Stimulated activated CD8-positive, alpha-beta memory T cell treated with anti-CD3 and anti-CD28 coated beads, Interleukin-12 subunit alpha, Interleukin-12 subunit beta, amount 100 ng/mL, for 24 hours (primary cell): ENCODE measurements around the gene POC1A.
"Not testable (repeated sequence)": the region's sequence is repeated elsewhere in the genome, so short reads cannot be mapped to it uniquely, and the experiment has no call there.

ENCODE experiments used
- DNase-seq: peaks from one replicate; pipeline ENCODE4 v3.0.0-alpha.2; 2020; ENCODE audit errors: extremely low read depth

Gene POC1A

DNA sequence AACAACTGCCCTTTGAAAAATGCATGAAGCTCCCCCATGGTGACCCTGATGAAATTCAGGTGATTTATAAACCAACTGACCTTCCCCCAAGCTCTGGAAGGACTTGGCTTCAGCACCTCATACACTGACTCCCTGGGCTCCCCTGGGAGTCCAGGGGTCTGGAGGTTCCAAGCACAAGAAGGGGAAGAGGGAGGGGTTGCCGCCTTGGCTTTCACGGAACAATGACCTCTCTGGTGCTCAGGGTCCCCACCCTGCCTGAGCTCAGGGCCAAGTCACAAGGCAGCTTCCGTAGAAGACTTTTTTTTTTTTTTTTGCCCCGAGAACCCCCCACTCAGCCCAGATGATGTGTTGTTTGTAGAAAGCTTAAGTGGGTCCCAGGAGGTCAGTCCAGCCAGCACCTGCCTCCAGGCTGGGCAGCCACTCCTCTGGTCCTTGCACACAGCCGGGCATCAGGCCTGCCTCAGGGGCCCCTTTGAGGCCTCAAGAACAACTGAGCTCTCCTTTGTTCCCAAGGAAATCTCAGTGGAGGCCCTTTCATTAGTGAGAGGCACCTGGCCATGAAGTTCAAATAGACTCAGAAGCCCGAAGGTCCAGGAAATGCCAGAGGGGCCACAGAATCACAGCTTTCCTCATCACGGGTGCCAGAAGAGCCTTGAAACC is 29.7 kb upstream of the POC1A start:
- DNase-seq = no peak

DNA sequence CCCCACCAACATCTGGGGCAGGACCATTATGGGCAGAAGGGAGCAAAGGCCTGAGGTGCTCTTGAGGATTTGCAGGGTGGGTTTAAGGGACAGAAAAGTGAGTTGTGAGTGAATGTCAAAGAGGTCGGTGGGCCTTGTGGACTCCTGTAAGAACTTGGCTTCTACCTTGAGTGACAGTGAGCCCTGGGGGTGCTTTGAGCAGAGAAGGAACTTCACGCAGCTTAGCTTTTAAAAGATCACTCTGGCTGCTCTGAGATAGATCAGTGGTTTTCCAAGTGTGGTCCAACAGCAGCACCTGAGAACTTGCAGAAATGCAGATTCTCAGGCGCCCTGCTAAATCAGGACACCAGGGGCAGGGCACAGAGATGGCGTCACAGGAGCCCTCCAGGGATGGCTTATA is 28.5 kb upstream of the POC1A start:
- DNase-seq = no peak

DNA sequence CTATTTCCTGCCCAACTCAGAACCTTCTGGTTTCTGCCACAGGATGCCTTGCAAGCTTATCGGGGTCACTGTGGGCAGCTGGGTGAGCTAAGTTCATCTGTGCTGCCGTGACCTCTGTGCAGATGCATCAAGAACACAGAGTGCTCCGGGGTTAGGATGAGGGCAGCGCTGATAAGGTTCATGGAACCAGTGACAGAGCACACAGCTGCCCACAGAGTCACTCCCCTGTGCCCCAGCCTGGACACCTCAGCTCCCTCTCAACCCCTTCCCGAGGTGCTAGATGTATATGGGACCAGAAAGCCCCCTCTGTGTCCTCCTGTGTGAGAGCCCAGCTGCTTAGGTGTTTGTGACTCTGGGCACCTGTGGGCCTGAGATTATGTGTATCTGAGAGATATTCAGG is 28.0 kb upstream of the POC1A start:
- DNase-seq = no peak

DNA sequence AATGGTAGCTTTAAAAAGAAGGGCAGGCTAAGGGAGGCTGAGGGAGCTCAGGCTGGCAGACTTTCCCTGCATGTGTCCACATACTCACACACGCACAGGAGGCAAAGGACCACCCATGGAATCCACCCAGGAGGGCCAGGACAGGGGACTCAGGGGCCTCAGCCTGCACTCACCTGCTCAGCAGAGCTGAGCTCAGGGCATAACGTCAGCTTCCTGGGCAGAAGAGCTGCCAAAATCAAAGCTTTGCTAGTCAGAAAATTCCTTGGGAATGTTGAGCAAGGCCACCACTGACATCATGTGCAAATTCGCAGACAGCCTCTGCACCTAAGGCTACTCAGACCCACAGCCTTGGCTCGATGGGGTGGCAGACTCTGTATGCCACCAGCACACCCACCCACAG is 27.3 kb upstream of the POC1A start:
- no peak for DNase-seq

DNA sequence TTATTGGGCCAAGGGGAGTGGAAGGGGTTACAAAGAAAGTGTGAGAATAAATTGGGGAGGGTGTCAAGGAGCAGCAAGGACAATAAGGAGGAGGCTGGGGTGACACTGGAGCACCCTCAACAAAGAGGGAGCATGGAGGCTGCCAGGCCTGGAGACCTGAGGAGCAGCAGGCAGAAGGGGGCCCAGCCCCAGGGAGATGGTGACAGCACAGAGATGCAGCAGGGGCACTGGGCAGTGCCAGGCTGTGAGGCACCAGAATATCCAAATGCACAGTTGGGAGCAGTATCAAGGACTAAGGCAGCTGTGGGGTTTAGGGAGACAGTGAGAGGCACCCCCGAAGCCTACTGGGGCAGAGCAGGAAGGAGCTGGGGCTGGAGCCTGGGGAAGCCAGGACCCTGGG is 24.3 kb upstream of the POC1A start:
- no peak for DNase-seq

DNA sequence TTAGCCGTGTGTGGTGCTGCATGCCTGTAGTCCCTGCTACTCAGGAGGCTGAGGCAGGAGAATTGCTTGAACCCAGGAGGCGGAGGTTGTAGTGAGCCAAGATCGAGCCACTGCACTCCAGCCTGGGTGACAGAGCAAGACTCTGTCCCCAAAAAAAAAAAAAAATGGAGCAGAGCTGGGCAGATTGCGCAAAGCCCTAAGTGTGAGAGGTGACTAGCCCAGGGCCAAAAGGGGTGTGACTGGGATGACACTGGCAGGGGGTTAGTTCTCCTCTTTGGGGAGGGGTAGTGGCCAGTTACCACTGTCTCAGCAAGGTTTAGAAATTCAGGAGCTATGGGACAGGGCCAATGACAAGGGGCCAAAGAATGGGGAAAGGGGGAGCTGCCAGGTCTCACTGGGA is 23.9 kb upstream of the POC1A start:
- DNase-seq = not testable (repeated sequence)

DNA sequence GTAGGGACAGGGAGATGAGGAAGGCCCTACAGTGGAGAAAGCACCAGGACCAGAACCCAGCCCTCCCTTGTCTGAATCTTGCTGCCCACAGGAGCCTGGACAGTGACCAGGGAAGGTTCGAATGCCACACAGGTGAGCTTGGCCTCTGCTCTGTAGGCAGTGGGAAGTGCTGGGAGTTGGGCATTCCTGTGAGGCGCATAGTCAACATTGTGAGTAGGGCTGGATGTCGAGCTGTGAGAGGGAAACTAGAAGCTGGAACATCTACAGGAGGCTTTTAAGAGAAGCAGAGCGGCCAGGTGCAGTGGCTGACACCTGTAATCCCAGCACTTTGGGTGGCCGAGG is 23.4 kb upstream of the POC1A start:
- DNase-seq = no peak

DNA sequence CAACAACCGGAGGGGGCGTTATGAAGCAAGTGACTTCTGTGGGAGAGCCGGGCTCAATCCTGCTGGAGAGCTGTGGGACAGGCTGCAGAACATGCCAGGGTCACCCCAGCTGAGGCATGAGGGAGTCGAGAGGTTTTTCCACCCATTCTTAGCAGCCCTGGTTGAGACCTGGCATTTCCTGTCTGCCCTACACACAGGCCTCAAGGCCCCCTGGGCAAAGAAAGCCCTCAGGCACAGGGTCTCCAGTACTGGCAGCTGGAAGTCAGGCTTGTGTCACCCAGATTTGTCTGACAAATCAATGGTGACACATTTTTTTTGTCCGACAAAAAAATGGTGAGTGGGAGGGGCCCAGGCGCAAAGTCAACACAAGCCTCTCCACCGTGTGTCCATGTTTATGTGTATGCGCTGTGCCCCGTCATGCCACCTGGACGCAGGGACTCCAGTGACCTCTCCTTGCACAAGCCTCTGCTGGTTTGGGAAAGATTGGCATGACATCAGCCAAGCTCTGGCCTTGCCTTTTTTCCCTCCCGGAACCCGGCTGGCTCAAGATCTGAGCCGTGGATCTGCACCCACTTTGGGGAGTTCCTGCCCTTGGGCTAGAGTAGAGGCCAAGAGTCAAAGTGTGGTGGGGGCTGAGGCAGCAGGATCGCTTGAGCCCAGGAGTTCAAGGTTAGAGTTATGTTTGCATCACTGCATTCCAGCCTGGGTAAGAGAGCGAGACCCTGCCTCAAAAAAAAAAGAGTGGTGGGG is 22.9 kb upstream of the POC1A start:
- no peak for DNase-seq

DNA sequence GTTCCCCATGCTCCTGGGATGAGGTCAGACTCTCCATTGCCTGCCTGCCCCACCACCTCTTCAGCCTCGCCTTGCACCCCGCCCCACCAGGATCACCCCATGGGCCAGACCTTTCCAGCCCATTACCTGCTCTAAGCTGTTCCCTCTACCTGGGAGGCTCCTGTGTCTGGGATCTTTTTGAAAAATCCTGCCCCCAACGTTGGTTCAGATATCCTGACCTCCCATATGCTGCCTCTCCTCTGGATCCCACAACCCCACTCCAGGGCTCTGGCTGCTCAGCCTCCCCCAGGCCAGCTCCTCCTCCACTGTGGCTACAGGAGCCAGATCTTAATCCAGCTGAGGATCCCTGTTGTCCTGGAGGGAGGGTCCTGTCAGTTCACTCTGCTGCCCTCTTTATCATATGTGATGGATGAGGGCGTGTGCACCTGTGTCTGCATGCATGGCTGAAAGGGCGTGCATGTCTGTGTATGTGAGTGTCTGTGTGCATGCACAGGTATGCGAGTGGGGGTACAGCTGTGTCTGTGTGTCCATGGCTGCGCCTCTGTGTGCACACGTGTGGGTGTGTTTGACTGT is 22.0 kb upstream of the POC1A start:
- no peak for DNase-seq

DNA sequence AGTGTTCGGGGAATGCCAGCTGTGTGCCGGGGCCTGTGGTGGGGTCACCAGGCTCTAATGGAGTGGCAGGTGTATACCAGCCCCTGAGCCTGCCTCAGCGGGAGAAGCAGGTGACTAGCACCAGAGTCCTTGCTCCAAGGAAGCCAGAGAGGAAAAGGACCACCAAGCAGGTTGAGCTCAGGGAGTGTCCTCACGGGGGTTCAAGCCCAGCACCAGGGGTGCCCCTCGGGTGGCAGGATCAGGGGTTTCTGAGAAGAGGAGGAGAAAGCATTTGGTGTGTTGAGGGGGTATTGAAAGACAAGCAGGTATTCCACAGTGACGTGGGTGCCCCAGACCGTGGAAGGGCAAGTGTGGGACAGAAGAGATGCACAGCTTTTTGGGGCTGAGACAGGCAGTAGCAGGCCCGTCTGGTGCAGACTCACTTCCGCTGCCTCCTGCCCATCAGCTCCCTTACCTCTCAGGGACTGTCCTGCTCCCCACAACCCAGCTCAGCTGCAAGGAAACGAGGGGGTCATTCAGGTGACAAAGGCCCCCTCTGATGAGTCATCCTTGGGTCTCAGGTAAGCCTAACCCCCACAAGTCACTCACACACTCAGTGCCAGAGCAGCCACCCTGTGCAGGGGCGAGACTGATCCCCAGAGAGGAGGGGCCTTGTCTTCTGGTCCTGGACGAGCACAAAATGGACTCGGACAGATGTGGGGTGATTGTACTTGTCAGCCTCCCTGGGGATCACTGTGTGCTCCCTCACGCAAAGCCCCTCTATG is 21.4 kb upstream of the POC1A start:
- DNase-seq = no peak

DNA sequence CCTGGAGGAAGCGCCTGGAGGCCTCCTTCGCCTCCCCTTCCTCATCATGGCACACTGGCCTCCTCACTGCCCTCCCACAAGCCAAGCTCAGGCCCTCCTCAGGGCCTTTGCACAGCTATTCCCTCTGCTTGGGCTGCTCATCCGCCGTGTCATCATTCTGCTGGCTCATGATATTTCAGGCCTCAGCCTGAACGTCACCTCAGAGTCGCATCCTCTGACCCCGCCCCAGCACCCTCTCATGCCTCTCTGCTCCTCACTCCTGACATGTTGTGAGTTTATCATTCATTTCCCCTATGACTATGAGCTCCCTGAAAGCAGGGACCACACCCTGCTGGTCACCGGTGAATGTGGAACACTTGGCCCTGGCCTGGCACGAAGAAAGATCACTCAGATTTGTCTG is 20.7 kb upstream of the POC1A start:
- DNase-seq = no peak

DNA sequence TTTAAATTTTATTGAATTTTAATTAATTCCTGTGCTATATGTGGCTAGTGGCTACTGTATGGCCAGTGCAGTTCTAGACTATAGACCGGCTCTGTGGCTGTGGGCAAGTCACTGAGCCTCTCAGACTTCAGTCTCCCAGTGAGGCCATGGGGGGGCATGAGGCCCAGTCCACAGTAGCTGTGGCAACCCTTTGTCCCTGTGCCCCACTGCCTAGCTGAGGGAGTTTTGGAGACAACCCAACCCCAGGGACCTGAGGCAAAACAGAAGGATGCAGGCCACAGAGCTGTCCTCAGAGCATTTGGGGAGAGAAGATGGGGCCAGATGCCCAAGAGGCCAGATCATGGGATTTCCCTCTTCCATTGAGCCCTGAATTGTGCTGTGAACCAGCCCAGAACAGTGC is 18.9 kb upstream of the POC1A start:
- no peak for DNase-seq

DNA sequence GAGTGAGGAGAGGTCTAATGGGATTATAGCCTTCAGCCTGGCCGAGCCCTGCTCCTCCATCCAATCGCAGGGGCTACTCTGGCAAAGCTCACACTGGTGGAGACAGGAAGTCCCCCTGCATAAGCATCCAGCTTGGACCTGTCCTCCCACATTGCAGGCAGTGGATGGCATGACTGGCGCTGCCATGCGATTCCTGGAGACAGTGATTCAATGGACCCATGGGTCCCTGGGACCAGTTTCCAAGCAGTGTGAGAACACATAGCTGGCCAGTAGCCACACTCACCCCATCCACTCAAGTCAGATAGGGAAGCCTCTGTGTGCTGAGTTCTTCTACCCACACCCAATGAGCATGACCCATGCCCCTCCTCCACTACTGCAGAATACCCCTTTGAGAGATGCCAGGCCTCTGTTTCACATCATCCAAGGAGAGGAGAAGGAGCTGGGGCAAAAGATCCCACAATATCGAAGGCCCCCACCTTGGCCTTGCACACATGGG is 18.1 kb upstream of the POC1A start:
- no peak for DNase-seq

DNA sequence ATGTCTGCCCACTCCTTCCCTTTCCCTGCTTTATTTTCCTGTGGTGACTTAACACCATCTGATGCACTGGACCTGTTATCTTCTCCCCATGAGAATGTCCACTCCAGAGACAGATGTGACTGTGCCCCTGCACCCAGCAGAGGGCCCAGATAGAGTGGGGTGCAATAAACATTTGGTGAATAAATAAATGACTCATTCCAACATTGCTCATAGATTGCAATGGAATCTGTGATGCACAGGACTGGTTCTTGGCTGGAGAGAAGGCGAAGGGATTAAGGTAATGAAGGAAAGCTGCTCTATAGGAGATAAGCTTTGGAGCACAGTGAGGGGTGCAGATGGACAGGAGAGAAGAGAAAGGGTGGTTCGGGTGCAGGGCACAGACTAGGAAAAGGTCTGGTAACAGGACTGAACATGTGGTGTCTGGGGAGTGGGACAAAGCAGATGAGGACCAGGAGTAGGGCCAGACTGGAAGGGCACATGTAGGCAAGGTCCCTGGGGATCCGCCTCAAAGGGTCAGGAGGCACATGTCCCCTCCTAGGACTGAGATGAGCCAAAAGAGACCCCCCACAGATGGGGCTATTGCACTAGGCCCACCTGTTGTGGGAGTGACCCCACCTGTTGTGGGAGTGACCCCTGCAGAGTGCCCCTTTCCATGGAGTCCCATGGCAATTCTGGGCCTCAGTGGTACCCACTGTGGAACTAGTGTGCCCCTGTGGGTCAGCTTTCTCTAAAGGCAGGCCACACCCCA is 17.5 kb upstream of the POC1A start:
- no peak for DNase-seq

DNA sequence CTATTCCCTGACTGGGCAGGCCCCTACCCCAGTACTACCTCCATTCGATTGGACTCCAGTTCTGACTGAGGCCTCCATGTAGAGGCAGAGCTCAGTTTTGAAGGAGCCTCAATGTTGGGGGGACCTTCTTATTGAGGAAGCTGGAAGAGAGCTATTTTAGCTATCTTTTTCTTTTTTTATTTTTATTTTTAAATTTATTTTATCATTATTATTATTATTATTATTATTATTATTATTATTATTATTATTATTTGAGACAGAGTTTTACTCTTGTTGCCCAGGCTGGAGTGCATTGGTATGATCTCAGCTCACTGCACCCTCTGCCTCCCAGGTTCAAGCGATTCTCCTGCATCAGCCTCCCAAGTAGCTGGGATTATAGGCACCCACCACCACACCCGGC is 16.0 kb upstream of the POC1A start:
- not testable (repeated sequence) for DNase-seq

DNA sequence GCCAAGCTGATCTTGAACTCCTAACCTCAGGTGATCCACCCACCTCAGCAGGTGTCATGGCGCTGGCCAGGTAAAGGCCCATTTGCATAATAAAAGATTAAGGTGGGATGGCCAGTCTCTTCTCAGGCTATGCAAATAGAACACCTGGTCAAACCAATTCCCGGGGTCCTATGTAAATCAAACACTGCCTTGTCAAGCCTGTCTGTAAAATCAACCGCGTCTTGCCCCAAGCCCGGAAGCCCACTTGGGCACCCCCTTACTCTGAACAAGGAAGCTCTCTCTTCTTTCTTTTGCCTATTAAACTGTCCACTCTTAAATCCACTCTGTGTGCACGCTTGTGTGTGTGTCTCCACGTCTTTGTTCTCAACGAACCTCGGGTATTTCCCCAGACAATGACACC is 13.0 kb upstream of the POC1A start:
- DNase-seq = no peak

DNA sequence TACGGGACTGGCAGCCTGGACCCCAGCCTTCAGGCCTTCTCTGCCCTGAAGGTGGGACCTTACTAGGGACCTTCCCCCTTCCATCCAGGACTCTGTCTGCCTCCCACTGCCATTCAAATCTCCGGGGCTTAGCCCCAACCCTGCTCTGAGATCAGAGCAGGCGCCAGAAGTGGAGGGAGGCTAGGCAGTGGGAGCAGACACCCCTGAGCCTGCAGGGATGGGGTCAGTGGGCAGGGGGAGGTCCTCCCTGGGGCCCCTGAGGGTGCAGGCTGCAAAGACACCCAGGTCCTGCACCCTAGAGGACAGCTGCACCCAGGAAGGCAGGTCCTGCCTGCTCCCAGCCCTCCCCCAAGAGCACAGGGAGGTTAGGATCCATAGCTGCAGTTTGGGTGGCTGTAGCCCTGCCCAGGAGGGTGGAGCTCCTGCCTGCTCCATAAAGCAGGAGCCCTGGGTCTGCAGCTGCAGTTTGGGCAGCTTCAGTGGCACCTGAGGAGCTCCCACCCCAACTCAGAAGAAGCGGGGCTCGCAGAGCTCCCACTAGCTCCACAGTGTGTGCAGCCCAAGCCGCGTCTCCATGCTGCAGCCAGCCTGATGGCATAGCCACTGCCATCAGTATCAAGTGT is 8.1 kb upstream of the POC1A start:
- DNase-seq = no peak

DNA sequence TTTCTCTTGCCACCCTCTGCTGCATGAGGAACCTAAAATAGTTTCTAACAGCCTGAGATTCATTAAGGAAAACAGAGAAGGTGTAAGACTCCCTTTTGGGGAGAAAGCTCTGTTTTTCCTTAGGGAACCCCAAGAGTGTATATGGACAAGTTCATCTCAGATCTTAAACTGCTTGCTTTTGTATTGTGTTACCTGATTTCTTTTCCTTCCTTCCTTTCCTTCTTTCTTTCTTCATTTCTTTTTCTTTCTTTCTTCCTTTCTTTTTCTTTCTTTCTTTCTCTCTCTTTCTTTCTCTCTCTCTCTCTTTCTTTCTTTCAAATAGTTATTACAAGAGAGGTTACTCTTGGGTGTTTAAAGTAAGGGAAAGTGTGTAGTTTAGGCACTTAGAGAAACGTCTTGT is 5.3 kb upstream of the POC1A start:
- no peak for DNase-seq

DNA sequence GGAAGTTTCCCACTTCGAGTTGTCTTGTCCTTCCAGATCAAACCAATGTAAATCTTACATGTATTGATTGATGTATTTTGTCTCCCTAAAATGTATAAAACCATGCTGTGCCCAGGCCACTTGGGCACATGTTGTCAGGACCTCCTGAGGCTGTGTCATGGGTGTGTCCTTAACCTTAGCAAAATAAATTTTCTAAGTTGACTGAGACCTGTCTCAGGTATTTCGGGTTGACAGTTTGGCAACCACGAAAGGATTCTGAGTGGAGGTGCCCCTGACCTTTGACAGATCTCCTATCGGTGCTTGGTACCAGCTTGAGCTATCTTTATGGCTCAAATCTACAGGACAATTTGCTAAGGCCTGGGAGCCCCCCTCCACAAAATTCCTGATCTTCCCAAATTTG is 1.7 kb upstream of the POC1A start:
- DNase-seq = no peak

DNA sequence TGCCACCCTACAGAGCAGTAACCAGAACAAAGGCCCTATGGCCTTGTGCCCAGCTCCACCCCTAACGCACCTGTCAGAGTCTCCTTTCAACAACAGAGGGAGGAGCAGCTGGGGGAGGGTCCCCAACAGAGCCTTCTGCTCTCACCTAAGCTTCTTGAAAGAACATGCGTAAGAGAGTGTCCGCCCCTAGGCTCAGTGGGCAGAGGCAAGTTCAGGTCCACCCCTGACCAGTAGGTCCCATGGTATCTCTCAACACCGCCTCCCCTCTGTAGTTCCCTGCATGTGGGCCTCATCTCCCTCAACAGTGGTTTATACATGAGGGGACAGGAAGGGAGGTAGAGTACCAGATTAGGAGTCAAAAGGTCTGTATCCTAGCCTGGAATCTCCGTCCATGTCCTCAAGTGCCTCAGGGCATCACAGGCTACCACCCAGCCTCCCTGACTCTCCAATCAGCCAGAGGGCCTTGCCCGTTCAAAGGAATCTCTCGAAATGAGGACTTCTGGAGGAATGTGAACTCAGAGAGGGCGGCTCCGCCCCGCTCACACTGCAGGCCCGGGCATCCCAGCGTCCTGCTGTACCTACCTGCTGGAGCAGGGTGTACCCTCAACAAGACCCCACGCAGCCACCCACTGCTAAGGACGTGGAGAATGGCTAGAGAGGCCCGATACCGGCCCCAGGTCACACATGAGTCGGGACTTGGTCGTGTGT is 680 bp downstream of the POC1A start:
- DNase-seq = no peak

DNA sequence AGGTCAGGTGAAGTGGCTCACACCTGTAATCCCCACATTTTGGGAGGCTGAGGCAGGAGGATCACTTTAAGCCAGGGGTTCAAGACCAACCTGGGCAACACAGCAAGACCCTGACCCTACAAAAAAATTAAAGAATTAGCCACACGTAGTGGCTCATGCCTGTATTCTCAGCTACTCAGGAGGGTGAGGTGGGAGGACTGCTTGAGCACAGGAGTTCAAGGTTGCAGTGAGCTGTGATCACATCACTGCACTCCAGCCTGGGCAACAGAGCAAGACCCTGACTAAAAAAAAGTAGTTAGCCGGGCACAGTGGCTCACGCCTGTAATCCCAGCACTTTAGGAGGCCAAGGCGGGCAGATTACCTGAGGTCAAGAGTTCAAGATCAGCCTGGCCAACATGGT is 2.2 kb downstream of the POC1A start:
- not testable (repeated sequence) for DNase-seq
